ENCODE measurements around the gene MEIOSIN. TPM values are rescaled to one million over a fixed set of nuclear protein-coding genes. Genes with fewer than 3 reads are reported as not detected.

The MEIOSIN gene
- total and polyA plus RNA-seq, 2 of the 13 experiments (the other 11 are each of a cell fraction or from before 2014, with no cell fraction given), result not detected

DNA sequence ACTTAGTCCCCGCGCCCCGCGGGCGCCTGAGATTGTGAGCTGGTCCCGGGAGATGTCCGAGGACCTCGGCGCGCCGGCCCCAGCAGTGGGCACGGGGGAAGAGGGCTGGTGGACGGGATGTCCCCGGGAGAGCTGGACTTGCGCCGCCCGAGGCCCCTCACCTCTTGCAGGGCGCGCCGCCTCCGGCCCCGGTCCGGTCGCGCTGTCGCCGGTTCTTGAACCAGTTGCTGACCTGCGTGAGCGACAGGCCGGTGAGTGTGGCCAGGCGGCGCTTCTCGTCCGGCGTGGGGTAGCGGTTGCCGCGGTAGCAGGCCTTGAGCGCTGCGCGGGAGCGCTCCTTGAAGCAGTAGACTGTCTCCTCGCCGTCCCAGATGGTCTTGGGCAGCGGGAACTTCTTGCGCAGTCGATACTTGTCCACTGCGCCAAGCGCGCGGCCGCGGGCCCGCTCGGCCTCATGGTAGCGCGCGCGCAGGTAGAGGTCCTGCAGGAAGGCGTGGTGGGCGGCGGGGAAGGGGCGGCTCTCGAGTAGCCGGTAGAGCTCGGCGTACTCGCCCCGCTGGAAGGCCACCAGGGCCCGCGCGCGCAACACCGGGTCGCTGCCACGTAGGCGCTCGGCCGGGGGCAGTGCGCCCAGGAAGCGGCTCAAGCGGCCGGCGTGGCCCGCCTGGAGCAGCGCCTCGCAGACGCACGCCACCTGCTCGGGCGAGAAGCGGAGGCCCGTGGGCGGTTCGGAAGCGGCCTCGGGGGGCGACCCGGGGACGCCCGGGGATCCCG is 34.8 kb downstream of the MEIOSIN start (continued):
- TF ChIP-seq AFF4 (CRISPR knock-in tag; IDR thresholded peaks at IDR 0.05) (no peak), ZNF607 (CRISPR knock-in tag; IDR thresholded peaks at IDR 0.05; ENCODE audit: borderline replicate concordance) (no peak; the same call in 1 of the 2 replicates), YEATS4 (CRISPR knock-in tag; IDR thresholded peaks at IDR 0.05; ENCODE audit: borderline replicate concordance) (peak; percentile 73; the same call in 1 of the 2 replicates), ISL2 (CRISPR knock-in tag; IDR thresholded peaks at IDR 0.05) (peak; percentile 56; the same call in 1 of the 2 replicates), ZFP62 (CRISPR knock-in tag; IDR thresholded peaks at IDR 0.05) (no peak), LCORL (IDR thresholded peaks at IDR 0.05) (no peak), LCORL (CRISPR knock-in tag; IDR thresholded peaks at IDR 0.05) (no peak; the same call in 1 of the 2 replicates), XRCC5 (optimal IDR thresholded peaks at IDR 0.05; ENCODE audit: low read length) (no peak), NFKBIZ (CRISPR knock-in tag; IDR thresholded peaks at IDR 0.05) (no peak), REL (CRISPR knock-in tag; conservative IDR thresholded peaks at IDR 0.05) (no peak), TOE1 (CRISPR knock-in tag; IDR thresholded peaks at IDR 0.05) (no peak)
- TF ChIP-seq, protein P1, sequence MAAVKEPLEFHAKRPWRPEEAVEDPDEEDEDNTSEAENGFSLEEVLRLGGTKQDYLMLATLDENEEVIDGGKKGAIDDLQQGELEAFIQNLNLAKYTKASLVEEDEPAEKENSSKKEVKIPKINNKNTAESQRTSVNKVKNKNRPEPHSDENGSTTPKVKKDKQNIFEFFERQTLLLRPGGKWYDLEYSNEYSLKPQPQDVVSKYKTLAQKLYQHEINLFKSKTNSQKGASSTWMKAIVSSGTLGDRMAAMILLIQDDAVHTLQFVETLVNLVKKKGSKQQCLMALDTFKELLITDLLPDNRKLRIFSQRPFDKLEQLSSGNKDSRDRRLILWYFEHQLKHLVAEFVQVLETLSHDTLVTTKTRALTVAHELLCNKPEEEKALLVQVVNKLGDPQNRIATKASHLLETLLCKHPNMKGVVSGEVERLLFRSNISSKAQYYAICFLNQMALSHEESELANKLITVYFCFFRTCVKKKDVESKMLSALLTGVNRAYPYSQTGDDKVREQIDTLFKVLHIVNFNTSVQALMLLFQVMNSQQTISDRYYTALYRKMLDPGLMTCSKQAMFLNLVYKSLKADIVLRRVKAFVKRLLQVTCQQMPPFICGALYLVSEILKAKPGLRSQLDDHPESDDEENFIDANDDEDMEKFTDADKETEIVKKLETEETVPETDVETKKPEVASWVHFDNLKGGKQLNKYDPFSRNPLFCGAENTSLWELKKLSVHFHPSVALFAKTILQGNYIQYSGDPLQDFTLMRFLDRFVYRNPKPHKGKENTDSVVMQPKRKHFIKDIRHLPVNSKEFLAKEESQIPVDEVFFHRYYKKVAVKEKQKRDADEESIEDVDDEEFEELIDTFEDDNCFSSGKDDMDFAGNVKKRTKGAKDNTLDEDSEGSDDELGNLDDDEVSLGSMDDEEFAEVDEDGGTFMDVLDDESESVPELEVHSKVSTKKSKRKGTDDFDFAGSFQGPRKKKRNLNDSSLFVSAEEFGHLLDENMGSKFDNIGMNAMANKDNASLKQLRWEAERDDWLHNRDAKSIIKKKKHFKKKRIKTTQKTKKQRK (IDR thresholded peaks at IDR 0.05; ENCODE audit: low read length), result no peak
- TF ChIP-seq, protein P2, sequence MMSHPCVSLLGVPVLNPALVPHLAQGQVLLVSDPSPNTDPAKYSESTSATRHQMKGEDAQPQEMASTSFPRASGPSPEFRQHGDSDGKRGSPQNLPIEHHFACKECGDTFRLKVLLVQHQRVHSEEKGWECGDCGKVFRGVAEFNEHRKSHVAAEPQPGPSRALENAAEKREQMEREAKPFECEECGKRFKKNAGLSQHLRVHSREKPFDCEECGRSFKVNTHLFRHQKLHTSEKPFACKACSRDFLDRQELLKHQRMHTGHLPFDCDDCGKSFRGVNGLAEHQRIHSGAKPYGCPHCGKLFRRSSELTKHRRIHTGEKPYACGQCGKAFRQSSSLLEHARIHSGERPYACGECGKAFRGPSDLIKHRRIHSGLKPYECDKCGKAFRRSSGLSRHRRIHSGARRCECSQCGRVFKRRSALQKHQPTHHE (CRISPR knock-in tag; IDR thresholded peaks at IDR 0.05; ENCODE audit: borderline replicate concordance), result no peak
- TF ChIP-seq, protein P3, sequence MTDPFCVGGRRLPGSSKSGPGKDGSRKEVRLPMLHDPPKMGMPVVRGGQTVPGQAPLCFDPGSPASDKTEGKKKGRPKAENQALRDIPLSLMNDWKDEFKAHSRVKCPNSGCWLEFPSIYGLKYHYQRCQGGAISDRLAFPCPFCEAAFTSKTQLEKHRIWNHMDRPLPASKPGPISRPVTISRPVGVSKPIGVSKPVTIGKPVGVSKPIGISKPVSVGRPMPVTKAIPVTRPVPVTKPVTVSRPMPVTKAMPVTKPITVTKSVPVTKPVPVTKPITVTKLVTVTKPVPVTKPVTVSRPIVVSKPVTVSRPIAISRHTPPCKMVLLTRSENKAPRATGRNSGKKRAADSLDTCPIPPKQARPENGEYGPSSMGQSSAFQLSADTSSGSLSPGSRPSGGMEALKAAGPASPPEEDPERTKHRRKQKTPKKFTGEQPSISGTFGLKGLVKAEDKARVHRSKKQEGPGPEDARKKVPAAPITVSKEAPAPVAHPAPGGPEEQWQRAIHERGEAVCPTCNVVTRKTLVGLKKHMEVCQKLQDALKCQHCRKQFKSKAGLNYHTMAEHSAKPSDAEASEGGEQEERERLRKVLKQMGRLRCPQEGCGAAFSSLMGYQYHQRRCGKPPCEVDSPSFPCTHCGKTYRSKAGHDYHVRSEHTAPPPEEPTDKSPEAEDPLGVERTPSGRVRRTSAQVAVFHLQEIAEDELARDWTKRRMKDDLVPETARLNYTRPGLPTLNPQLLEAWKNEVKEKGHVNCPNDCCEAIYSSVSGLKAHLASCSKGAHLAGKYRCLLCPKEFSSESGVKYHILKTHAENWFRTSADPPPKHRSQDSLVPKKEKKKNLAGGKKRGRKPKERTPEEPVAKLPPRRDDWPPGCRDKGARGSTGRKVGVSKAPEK (CRISPR knock-in tag; IDR thresholded peaks at IDR 0.05; ENCODE audit: borderline replicate concordance), result no peak
- TF ChIP-seq, protein P4, sequence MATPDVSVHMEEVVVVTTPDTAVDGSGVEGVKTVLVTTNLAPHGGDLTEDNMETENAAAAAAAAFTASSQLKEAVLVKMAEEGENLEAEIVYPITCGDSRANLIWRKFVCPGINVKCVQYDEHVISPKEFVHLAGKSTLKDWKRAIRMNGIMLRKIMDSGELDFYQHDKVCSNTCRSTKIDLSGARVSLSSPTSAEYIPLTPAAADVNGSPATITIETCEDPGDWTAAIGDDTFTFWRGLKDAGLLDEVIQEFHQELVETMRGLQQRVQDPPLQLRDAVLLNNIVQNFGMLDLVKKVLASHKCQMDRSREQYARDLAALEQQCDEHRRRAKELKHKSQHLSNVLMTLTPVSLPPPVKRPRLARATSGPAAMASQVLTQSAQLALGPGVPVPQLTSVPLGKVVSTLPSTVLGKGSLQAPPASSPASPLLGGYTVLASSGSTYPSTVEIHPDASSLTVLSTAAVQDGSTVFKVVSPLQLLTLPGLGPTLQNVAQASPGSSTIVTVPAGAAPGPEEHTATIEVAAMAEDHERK (CRISPR knock-in tag; IDR thresholded peaks at IDR 0.05; ENCODE audit: low read depth), result no peak

Data from HepG2 (cell line).